Inflammatory macrophage (primary cell): ENCODE measurements around the gene CLEC16A.
A peak's percentile ranks its signal among the peaks of the same experiment; 100 is the strongest.
"Not testable (repeated sequence)": the region's sequence is repeated elsewhere in the genome, so short reads cannot be mapped to it uniquely, and the experiment has no call there.

Experiments
- DNase-seq, 2 donors: peaks; one replicate each; pipeline ENCODE4 v3.0.0-alpha.2; 2020 to 2022

The CLEC16A gene

GRCh38 chr16:10926094-10926493, 18.3 kb upstream of the CLEC16A start:
- no peak for DNase-seq

- no peak for DNase-seq
These were observed 17.5 kb upstream of the CLEC16A start for GRCh38 chr16:10926867-10927266.

GRCh38 chr16:10927497-10928112, 16.8 kb upstream of the CLEC16A start:
- DNase-seq = no peak

DNA sequence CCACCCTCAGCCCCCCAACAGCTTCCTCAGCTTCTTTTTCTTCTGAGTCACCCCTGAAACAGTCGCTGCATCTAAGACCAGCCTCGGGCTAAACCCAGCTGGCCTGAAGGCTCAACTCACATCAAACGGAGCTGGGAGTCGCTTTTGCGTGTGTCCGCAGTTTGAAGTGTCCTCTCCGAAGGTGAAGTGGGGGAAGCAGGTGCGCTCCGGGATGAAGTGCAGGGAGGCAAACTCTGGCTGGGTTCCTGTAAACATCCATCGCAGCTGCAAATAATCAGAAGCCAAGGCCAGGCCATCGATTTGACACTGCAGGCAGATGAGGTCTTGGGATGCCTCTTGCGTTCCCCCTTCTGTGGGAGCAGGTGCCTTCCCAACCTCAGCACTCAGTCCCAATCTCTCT, 15.3 kb upstream of the CLEC16A start:
- not testable (repeated sequence) for DNase-seq

DNA sequence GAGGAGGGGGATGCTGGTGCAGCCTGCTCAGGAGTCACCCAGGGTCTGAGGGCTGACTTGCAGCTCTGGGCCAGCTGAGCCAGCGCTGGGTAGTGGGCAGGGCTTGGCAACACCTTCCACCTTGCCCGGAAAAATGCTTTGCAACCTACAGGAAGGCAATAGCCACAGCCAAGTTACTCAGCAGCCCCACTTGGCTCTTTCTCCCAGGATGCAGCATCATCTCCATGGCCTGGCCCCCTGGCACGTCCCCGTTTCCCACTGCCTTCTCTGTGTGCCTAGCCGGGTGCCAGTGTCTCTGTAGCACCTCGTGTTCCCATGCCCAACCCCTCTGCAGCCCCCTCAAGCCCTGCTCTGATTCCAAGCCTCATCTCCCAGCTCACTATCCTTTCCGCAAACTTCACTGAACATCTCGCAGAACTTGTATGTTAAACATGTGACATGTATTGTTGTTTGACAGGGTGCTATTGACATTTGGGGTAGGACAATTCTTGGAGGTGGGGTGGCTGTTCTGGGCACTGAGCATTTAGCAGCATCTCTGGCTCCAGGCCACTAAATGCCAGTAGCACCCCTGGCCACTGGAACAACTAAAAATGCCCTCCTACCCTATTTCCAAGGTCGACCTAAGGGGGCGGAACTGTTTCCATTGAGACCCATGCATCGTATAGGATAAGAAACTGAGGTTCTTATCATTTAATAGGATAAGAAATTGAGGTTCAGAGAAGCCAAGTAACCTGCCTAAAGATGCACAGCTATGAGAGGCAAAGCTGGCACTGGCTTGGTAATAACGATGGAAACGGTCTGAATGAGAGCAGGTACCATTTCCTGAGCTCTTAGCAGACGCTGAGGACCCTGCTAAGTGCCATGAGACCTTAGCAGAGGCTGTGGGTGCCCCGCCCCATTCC, 14.3 kb upstream of the CLEC16A start:
- no peak for DNase-seq

GRCh38 chr16:10930755-10931093, 13.6 kb upstream of the CLEC16A start:
- DNase-seq = no peak

DNA sequence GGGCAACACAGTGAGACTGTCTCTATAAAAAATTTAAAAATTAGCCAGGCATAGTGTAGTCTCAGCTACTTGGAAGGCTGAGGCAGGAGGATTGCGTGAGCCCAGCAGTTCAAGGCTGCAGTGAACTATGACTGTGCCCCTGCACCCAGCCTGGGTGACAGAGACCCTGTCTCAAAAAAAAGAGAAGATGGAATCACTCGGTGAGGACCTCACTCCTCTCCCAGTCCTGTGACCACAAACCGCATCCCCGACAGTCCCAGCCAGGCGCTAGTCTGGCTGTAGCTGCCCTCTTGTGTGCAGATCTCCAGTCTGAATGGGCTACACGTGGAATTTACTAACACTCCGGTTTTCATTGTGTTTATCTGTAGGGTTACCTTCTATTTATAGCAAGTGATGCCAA, 13.2 kb upstream of the CLEC16A start:
- no peak for DNase-seq

- no peak for DNase-seq
These were observed 12.3 kb upstream of the CLEC16A start for GRCh38 chr16:10931977-10932632.

- DNase-seq = no peak
These were observed 11.2 kb upstream of the CLEC16A start for GRCh38 chr16:10932959-10933710.

GRCh38 chr16:10933865-10934264, 10.5 kb upstream of the CLEC16A start:
- DNase-seq = no peak

DNA sequence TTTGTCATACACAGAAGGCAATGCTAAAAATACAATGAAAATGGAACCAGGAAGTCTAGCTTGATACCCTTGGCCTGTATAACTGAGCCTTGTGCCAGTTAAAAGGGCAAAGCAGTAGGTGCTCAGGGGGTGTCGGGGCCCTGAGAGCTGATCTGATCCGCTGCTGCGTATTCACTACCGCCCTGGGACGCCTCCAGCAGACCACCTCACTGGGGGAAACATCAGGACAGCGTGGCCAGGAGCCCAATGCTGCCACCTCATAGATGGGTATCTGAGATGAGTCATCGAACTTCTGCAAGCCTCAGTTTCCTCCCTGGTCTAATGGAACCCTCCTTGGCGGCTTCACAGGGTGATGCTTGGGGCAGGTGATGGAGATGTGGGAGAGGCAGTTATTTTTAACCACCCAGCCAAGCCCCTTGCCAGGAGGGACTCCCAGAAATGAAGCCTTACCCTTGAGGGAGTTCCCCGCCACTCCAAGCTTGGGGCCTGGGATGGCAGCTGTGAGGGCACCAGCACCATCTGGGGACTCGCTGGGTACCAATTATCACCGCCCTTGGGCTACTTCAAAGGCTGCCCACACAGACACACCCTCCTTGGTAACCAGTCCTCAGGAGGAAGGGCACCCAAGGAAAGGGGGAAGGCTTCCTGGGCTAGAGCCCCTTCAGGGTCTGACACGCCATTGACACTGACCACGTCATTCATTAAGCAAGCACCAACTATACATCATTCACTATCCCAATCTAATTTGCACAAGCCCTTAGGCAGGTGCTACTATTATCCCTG, 9.8 kb upstream of the CLEC16A start:
- DNase-seq = no peak

GRCh38 chr16:10935226-10935915, 9.0 kb upstream of the CLEC16A start:
- no peak for DNase-seq

DNA sequence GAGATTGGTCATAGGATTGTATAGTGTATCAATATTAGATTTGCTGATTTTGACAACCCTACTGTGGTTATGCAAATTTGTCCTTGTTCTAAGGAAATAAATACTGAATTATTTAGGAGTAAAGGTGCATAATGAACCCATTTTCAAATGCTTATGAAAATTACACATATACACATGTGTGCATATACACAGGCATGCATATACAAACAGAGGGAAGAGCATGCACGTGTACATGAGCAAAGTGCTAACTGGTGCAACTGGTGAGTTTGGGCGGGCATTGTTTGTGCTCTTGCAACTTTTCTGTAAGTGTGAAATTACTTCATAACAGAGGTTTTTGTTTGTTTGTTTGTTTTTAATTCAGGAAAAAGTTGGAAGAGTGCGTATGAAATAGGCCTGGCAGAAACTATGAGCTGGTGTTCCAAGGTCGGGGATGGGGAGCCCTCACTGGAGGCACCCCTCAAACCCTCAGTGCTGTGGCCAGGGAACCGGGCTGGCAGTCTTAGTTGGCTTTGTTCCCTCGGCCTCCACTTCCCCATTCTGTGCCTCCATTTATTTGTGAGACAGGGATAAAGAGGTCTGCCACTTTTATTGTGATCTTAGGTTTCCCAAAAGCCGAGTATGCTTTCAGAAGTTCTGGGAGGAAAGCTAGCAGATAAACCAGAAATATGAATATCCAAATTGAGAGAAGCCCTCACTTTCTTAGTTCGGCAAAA, 7.9 kb upstream of the CLEC16A start:
- no peak for DNase-seq

GRCh38 chr16:10937068-10937859, 7.1 kb upstream of the CLEC16A start:
- no peak for DNase-seq

DNA sequence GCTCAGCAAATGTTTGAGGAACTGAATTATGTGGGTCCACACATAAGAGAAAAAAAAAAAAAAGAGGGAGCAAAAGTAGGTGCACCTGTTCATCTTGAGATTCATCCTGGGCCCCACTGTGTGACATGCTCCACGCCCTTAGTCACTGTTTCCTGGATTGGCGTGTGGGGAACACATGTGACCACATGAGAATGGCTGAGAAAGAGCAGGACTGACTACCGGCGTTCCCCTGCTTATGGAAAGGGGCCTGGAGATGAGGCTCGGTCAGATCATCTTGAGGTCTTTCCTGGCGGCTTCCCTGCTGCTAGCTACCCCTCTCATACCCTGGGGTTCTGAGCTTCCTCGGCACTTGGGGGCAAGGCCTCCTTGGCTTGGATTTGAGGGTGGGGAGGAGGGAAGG, 6.0 kb upstream of the CLEC16A start:
- peak in 1 of 2 donors; percentile 26 for DNase-seq

GRCh38 chr16:10938796-10939648, 5.3 kb upstream of the CLEC16A start:
- DNase-seq = no peak

- no peak for DNase-seq
These were observed 4.6 kb upstream of the CLEC16A start for GRCh38 chr16:10939649-10940234.

- peak; percentile 44 to 66 for DNase-seq
These were observed 3.8 kb upstream of the CLEC16A start for GRCh38 chr16:10940501-10941079.
